Panc1 (cell line): ENCODE data around the gene COL5A1. TPM values are rescaled to one million over a fixed set of nuclear protein-coding genes. Genes with fewer than 3 reads are reported as not detected.

Experiments used
- ATAC-seq: fragments of 200-7000 bp; cut with Tn5 transposase; 2 replicates; pipeline ENCODE4 v1.9.1; 2020; ENCODE audit warnings: mild to moderate bottlenecking, moderate library complexity
- BruUV-seq: library from RNA; stranded (reverse); fragments of 400-500 nt; replicated peaks from 2 replicates; lab custom pipeline; 2021; lab: Mats Ljungman, UMichigan
- CTCF ChIA-PET: fragments of 300-600 bp; sonication (Branson Sonifier 250); formaldehyde crosslinking; loops from one replicate; lab custom pipeline; 2022; ENCODE audit warnings: antibody characterized with exemption; lab: Charles Lee
- POLR2A ChIA-PET: fragments of 300-600 bp; sonication (Branson Sonifier 250); formaldehyde crosslinking; loops from one replicate; lab custom pipeline; 2022; ENCODE audit warnings: antibody characterized with exemption; lab: Charles Lee
- DNase-seq: peaks from one replicate; pipeline ENCODE4 v3.0.0-alpha.2; 2010; ENCODE audit warnings: low read depth, low spot score
- H3K27ac ChIP-seq: 2 replicates; pipeline ENCODE4 v1.5.1; 2011; ENCODE audit warnings: mild to moderate bottlenecking, low read length, inconsistent platforms
- H3K27me3 ChIP-seq: fragments of 200-500 bp; sonication (Bioruptor generic); 2 replicates; pipeline ENCODE4 v1.6.0; 2014; ENCODE audit warnings: low read length, inconsistent platforms; ENCODE audit not compliant: control insufficient read depth, insufficient read depth
- H3K36me3 ChIP-seq: fragments of 200-500 bp; sonication (Bioruptor generic); 2 replicates; pipeline ENCODE4 v1.5.1; 2014; ENCODE audit warnings: inconsistent platforms, mild to moderate bottlenecking, low read length, moderate library complexity; ENCODE audit not compliant: control insufficient read depth, insufficient read depth
- H3K4me1 ChIP-seq: 2 replicates; pipeline ENCODE4 v1.5.1; 2011; ENCODE audit warnings: inconsistent platforms, mild to moderate bottlenecking, low read length, moderate library complexity; ENCODE audit not compliant: control insufficient read depth, insufficient read depth
- H3K4me3 ChIP-seq, 2 experiments: 2 replicates each; pipeline ENCODE4 v1.5.1; 2011 to 2012; ENCODE audit warnings: low read depth in 2 of 2, low read length in 2 of 2, mild to moderate bottlenecking in 2 of 2, inconsistent platforms in 1 of 2, moderate library complexity in 1 of 2
- H3K9me3 ChIP-seq: fragments of 200-500 bp; sonication (Bioruptor generic); 2 replicates; pipeline ENCODE4 v1.5.1; 2014; ENCODE audit warnings: low read depth, mild to moderate bottlenecking, inconsistent platforms, low read length, moderate library complexity; ENCODE audit not compliant: control insufficient read depth, insufficient read depth
- CTCF ChIP-seq: fragments of 450-650 bp; IDR thresholded peaks from 2 replicates; pipeline ENCODE4 v1.5.1; 2017; ENCODE audit warnings: mild to moderate bottlenecking
- POLR2AphosphoS5 ChIP-seq: IDR thresholded peaks from 2 replicates; pipeline ENCODE4 v1.6.1; 2012; ENCODE audit warnings: mild to moderate bottlenecking, low read depth, low read length, moderate library complexity
- REST ChIP-seq, 2 experiments: IDR thresholded peaks; 2 replicates each; pipeline ENCODE4 v1.6.1; 2011 to 2012; ENCODE audit warnings: low read depth in 2 of 2, control low read depth in 1 of 2, low read length in 1 of 2, mild to moderate bottlenecking in 1 of 2, moderate library complexity in 1 of 2; ENCODE audit not compliant: insufficient read depth in 1 of 2
- SIN3A ChIP-seq: IDR thresholded peaks from 2 replicates; pipeline ENCODE4 v1.6.1; 2012; ENCODE audit warnings: low read depth, mild to moderate bottlenecking, low read length, moderate library complexity, borderline replicate concordance; ENCODE audit not compliant: insufficient read depth
- TCF7L2 ChIP-seq: IDR thresholded peaks from 2 replicates; pipeline ENCODE4 v1.6.1; 2011; ENCODE audit warnings: mild to moderate bottlenecking, low read depth, low read length, inconsistent platforms
- in situ Hi-C: cut with HindIII; loops from 2 replicates; pipeline ENCODE4 v1.10.0; 2016; ENCODE audit warnings: low sequenced_read_pairs, low pct_unique_long_range_greater_than_20kb
- intact Hi-C: fragments of 100-400 bp; cut with micrococcal nuclease; formaldehyde crosslinking; loops from one replicate; pipeline ENCODE4 v1.10.0; 2022; ENCODE audit not compliant: unreplicated experiment
- total RNA-seq: library from RNA; stranded (reverse); gene quantifications from one replicate; pipeline ENCODE4 v1.2.1, GENCODE V29; 2021; ENCODE audit not compliant: unreplicated experiment

Gene COL5A1
- total RNA-seq, 1 experiment from 2014 or later = 5.7 TPM

- ATAC-seq (no peak), DNase-seq (no peak)
- ChIA-PET POLR2A (no interaction called here), CTCF (no interaction called here)
- Histone ChIP-seq H3K27ac (no peak overlapping the region), H3K36me3 (no peaks in the 10 kb centered on the region), H3K27me3 (no peaks in the 10 kb centered on the region), H3K4me1 (no peaks in the 10 kb centered on the region), H3K9me3 (no peaks in the 10 kb centered on the region), H3K4me3 (no peak overlapping the region)
- intact Hi-C loops (no loop called here), in situ Hi-C loops (no loop called here)
- TF ChIP-seq REST (IDR thresholded peaks at IDR 0.05; ENCODE audit: insufficient read depth in 1 of 2, low read depth in 2 of 2, low read length in 1 of 2) (no peak), TCF7L2 (no peak), POLR2AphosphoS5 (no peak), CTCF (no peak), SIN3A (no peak)
- no TSS peak for BruUV-seq
Observed at GRCh38 chr9:134839455-134840125, 198.0 kb downstream of the COL5A1 start.

DNA sequence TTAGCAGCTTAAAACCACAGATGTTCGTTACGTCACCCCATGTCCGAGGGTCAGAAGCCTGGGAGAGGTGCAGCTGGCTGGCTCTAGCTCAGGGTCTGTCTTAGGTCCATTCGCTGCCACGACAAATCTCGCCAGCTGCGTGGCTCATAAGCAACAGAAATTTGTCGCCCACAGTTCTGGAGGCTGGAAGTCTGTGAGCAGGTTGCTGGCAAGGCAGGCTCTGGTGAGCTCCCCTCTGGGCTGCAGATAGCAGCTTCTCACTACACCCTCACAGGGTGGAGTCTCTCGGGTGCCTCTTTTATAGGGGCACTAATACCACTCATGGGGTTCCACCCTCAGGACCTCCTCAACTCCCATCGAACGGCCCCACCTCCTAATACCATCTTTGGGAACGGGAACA lies 198.9 kb downstream of the COL5A1 start:
- CTCF ChIA-PET = no interaction called here
- Histone ChIP-seq H3K4me1 (no peaks in the 10 kb centered on the region), H3K27me3 (no peaks in the 10 kb centered on the region), H3K27ac (no peak overlapping the region), H3K9me3 (no peaks in the 10 kb centered on the region), H3K4me3 (no peak overlapping the region), H3K36me3 (no peaks in the 10 kb centered on the region)
- POLR2A ChIA-PET = no interaction called here
- no TSS peak for BruUV-seq
- DNase-seq (no peak), ATAC-seq (no peak)
- intact Hi-C loops = no loop called here
- TF ChIP-seq CTCF = no peak
- no peak for TF ChIP-seq SIN3A
- TF ChIP-seq TCF7L2 = no peak
- no peak for TF ChIP-seq POLR2AphosphoS5
- no peak for TF ChIP-seq REST (IDR thresholded peaks at IDR 0.05; ENCODE audit: insufficient read depth in 1 of 2, low read depth in 2 of 2, low read length in 1 of 2)
- in situ Hi-C loops = no loop called here
